ENCODE measurements around the gene GRPEL1.
A peak's percentile ranks its signal among the peaks of the same experiment; 100 is the strongest.

Gene GRPEL1

DNA sequence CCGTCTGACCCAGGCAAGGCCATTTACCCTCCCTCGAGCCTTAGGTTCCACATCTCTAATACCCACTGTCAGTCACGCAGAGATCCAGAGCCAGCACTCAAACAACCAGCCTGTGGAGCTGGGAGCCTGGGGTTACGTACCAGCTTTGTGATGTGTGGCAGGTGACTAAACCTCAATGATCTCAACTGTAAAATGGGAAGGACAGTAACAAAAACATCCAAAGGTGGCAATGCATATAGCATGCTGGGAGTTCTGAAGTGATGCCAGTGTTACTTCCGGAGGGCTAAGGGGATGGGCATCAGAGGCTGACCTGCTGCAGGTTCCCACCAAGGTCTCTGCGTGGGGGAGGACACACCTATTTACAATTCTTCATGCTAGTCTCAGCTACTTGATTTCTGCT lies 6.0 kb downstream of the GRPEL1 start:
- DNase-seq, result no peak

DNA sequence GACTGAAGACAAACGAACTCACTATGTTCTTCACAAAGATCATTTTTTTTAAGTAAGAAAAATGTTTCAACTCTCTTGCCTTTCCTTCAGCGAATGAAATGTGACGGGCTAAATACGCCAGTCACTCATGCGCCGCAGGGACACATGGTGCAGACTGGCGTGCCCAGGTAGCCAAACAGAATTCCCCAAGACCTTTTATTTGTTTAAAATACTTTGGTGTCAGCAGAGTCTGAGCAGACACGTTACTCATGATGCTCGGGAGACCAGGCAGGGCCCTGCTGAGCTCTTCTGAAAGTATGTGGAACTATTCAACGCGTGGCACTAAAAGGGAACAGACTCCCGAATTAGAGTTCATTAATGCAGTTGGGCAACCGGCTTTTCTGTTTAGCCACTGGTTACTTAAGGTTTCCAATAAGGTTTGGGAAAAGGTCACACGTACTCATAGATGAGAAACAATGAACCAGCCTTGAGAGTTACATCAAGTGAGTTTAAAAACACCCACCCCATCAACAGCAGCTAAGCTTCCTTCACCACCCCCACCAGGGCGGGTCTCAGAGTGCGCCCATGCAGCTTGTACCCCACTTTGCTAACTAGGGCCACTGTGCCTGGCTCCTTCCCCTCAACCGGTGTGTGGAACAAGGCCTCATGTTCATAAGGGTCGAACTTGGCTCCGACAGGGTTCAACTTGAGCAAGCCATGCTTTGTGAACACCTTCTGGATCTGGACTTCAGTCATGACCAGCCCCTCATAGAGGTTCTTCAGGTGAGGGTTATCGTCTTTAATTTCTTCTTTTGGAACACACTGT lies 7.3 kb downstream of the GRPEL1 start:
- DNase-seq, result no peak

DNA sequence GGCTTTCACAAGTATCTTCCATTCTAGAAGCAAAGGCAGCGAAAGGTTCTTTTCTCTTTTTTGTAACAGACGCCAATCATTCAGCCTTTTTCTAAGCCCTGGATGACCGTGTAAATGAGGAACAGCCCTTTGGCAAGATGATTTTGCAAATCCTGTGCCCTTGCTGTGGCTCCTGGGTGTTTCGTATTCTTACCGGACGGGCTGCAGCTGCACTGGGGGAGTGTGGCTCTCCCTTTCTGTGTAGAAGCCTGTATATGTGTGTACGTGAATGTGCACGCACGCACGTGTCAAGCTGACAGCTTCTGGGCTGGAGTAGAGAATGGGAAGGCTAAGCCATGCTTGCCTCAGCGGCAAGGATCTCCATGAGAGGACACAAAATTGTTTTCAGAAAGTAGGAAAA lies 8.2 kb downstream of the GRPEL1 start:
- DNase-seq, result no peak

DNA sequence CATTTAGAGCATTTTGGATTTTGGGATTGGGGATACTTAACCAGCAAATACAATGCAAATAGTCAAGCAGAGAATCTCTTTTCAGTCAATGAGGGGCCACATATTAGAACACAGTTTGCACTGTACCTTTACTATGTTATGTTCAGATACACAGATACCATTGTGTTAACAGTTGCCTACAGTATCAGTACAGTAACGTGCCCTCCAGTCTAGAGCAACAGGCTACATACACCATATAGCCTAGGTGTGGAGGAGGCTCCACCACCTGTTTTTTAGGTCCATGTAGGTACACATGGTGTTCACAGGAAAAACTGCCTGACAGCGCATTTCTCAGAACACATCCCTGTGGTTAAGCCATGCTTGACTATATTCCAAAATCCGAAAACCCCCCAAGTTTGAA lies 9.1 kb downstream of the GRPEL1 start:
- DNase-seq, result no peak

DNA sequence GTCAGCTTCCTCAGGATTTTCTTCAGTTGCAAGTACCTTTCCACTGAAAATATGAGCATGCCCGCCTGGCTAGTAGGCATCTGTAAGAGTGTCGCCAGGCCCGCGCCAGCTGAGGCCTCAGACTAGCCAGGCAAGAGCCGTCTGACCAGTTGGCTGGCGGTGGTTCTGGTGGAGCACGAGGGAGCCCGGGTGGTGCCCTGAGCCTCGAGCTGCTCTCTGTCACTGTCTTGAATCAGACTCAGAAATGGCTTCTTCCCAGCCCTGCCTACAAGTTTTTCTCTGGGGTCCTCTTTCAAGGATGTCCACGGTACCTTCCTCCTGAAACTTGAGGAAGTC lies 11.9 kb downstream of the GRPEL1 start:
- DNase-seq, result no peak

DNA sequence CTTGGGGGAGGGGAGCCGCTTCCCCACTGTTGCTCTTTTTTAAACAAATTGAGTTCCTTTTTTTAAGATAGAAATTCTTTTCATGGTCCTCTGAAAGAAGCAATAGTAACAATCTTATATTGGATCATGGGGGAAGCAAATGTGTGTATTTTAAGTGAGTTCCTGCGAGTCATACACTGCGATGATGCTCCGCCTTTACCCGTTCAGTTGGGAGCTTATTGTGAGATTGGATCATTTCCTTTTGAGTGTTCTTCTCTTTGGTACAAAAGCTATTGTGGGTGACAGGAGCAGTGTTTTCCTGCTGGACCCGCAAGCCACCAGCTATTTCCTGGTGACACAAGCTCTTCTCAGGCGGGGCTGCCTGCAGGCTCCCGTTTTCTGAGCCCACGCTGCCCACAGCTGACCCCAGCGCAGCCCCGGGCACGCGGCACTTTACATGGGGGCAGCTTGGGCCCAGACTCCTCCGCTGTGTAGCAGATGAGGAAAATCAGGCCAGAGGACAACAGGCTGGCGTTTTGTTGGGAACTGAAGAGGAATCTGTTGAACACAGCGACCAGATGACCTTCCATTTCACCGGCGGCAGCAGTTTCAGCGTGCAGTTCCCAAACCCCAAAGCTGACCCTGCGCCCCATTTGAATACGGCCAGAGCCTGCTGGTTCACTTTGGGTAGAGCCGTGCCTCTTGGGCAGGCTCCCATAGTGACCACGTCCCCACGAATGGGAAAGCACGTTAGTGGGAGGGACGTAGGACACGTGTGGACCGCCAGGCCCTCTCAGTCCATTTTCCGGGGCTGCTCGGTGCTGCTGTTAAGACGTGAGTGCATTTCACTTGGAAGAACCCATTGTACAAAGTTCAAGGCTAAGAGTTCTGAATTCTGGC lies 12.5 kb downstream of the GRPEL1 start:
- no peak for DNase-seq

DNA sequence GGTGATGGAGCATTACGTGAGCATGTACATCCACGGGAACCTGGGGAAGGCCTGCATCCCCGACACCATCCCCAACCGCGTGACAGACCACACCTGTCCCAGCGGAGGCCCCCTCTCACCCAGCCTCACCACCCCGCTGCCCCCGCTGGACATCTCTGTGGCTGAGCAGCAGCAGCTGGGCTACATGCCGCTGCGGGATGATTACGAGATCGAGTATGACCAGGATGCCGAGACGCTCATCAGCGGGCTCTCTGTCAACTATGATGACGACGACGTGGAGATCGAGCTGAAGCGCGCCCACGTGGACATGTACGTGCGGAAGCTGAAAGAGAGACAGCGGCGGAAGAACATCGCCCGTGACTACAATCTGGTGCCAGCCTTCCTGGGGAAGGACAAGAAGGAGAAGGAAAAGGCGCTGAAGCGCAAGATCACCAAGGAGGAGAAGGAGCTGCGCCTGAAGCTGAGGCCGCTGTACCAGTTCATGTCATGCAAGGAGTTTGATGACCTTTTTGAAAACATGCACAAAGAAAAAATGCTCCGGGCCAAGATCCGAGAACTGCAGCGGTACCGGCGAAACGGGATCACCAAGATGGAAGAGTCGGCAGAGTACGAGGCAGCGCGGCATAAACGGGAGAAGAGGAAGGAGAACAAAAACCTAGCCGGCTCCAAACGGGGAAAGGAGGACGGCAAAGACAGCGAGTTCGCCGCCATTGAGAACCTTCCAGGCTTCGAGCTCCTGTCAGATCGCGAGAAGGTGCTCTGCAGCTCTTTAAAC lies 13.6 kb downstream of the GRPEL1 start:
- no peak for DNase-seq

DNA sequence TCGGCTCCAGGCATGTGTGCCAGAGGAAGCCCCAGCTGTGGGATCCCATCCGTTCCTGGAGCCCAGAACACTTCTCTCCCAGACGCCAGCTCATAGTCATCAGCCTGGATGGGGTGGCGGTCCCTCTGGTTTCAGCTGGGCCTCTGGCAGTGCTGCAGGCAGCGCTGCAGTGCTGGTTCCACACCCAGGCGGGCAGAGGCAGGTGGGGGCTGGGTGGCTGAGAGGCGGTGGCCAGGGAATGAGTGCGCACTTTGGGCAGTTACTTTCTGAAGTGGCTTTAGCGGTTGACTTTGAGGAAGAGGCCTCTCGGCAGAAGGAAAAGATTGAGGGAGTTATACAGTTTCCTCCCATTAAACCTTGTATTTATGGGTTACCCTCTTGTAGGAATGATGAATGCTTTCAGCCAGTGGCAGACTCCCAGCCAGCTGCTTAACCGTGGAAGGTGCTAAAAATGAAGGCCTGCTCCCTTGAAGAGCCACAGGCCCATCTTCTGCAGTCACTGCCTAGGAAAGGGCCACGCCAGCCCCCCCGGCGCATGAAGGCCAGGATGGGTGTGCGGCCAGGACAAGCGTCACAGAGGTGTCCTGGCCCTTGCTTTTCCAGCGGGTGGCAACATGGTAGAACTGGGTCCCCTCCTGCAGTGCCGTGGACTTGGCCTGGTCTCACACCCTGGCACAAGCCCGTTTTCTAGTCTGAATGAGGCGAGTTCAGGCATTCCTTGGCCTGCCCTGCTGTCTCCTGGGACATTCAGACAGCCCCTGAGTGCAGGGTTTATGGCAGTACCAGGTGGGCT lies 14.7 kb downstream of the GRPEL1 start:
- peak; percentile 59 for DNase-seq

DNA sequence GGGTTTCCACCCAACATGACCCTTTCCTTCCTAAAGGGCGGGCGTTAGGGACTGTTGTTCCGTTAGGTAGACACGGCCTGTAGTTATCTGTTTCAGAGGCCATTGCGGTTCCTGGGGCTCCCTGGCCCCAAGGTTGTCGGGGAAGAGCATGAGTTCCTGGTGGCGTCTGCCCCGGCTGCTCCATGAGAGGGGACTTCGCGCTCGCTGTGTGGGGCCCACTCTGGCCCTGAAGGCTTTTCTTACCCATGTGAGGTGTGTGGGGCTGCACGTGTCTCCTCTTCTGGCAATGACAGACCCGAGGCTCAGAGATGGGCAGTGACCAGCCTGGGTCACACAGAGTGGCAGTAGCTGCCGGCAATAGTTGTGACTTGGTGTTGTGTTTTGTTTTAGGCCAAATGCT lies 15.6 kb downstream of the GRPEL1 start:
- no peak for DNase-seq

DNA sequence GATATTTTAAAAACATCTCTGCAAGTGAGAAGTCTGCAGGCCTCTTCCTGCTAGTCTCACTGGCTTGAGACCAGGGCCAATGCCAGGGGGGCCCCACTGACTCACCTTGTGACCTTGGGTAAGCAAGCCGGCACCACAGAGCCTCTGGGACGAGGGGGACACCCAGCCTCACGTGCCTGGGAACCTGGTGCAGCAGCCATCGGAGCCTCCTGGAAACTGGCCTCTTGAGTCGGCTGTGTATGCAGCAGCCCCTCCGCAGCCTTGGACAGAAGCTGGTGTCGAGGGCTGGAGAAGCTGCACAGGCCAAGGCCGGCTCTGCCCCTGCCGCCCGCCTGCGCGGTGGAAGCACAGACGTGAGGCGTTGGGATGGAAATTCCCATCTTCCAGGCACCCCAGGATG lies 16.0 kb downstream of the GRPEL1 start:
- no peak for DNase-seq

DNA sequence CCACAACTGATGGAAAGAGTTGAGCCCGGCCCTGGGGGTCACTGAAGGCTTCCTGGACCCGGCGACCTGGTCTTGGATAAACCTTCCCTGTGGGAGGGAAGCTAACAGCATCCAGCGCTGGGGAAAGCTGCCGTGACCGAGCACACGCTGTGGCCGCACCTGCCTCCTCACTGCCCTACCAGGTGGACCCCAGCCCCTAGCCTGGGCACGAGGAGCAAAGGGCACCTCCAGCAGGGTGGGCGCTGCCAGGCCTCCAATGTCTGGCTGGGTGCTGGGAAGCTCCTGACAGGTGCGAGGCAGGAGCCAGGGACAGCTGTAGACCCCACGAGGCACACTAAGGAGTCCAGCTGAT lies 16.7 kb downstream of the GRPEL1 start:
- DNase-seq, result no peak

DNA sequence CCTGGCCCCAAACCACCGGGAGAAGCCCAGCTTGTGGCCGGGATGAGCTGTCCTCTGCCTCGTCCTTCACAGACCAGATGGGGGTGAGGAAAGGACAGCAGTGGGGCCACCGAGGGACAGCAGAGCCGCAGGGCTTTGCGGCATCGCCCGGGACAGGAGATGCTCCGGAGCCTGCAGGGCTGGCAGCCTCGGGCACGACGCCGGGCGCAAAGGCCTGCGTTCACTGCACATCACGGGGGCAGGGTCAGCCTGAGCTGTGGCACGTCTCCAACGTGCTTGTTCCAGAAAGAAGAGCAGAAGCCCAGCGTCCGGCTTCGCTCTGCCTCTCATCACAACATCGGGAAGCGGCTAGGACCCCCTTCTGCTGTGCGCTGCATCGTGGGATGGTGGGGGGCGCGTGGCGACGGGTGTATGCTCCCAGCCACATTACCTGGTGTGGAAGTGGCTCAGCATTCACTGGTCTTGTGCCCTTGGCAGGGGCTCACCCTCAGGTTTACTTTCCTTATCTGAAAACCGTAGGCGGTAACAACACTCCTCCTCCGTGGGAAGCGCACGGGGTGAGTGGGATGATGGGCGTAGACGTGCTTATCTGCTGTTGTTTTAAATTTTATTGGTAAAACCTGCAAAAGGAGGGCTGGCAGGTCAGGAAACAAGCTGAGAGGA lies 17.3 kb downstream of the GRPEL1 start:
- DNase-seq, result no peak

DNA sequence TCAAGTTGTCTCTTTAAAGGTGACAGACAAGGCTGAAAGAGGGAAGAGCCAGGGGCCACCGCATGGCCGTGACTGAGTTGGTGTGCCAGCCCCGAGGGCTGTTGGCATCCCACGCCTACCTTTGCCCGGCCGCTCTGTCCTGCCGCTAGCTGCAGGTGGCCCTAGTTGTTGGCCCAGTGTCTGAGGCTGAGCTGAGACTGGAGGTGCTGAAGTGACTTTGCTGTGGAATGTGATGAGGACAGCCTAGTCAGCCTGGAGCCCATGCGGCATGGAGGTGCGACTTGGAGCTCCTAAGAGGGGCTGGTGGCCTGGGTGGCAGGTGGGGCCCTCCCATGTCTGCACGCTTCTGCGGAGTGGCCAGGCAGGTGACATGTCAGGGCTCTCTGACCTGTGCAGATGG lies 18.1 kb downstream of the GRPEL1 start:
- DNase-seq, result no peak

DNA sequence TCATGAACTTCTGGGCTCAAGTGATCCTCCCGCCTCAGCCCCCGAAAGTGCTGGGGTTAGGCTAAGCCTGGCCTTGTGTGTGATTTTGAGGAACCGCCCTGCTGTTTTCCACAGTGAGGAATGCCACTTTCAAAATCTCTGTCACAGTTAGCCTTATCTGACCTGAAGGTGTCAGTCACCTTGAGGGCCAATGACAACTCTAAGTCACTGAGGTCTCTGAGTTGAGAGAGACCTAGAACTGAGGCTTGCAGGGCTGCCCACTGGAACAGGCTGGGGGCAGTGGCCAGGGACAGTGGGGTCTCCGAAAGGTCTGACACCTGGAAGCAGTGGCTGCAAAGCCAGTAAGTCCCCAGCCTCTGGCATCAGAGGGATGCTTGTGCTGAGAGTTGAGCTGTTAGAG lies 18.6 kb downstream of the GRPEL1 start:
- DNase-seq, result no peak

DNA sequence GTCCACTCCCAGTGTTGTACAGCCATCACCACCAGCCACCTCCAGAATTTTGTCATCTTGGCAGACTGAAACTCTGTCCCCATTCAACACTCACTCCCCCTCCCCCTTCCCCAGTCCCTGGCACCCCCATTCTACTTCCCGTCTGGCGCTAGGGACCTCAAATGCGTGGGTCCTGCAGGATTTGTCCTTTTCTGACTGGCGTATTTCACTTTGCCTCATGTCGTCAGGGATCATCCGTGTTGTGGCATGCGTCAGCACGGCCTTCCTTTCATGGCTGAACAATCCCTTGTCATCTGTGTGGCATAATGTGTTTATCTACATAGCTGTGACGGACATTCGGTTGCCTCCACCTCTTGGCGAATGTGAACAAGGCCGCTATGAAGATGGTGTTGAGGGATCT lies 19.2 kb downstream of the GRPEL1 start:
- DNase-seq, result no peak

DNA sequence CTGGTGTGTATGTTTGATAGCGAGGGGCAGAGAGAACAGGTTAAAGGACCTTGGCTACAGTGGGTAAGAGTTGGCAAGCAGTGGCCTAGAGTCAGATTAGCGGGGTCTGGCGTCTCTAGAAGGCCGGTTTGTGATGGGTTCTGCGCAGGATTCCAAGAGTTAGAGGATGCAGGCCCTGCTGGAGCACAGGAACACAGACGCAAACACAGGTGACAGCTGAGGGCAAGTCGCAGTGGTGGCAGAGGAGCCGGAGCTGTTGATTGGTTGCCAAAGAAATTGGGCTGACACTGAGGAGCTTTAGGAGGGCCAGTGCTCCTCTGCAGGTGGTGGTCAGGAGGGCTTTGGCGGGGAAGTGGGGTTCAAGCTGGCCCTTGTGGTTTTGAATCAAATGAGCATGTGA lies 20.9 kb downstream of the GRPEL1 start:
- DNase-seq, result no peak

DNA sequence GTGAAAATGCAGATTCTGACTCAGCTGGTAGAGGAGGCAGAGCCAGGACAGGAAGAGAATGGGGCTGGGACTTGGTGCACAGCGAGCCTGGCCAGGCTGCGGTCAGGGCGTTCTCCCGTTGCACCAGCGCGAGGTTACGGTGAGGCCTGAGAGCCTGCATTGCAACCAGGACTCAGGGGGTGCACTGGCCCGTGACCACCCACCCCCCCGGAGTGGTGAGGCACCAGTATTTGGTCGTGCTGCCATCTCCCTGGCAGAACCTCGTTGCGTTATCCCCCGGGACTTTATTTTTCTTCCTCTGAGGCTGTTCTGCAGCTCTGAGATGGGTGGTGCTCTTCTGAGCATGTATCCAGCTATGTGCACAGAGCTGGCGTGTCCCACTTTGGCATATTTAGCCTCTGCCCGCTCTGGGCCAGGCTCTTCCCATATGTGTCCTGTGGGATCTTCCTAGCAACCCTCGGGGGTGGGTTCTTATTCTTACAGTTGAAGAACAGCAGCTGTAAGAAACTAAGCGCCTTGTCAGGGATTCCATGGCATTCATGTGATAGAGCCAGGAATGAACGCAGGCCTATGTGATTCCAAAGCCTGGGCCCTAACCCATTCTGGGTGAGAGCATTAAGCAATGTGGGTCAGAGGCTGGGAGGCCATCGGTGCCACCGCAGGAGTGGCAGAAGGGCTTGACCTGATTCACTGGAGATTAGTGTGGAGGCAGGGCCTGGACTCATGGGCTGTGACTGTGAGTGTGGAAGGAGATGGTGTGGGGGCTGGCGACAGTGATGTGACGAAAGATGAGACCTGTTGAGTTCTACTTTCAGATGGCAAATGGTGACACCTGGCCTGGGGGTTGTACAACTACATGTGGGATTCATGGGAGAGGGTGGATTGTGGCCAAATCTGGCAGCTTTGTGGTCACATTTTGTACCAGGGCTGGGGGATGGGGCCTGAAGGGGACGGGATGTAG lies 21.6 kb downstream of the GRPEL1 start:
- no peak for DNase-seq

DNA sequence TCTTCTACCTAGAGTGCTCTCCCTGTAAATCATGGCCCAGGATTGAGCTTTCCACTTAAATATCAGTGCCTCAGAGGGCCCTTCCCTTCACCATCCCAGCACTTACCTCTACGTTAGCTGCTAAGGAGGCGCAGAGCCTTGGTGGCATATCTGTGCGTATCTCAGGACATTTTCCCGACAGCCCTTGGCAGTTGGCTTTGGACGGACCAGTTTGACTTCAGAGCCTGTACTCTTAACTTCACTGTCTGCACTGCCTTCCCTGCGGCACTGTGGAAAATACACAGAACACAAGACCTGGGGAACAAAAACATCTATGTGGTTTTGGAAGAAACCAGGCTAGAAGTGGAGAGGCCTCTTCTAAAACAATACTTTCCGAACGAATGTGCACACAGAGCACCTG lies 22.3 kb downstream of the GRPEL1 start:
- DNase-seq, result no peak

DNA sequence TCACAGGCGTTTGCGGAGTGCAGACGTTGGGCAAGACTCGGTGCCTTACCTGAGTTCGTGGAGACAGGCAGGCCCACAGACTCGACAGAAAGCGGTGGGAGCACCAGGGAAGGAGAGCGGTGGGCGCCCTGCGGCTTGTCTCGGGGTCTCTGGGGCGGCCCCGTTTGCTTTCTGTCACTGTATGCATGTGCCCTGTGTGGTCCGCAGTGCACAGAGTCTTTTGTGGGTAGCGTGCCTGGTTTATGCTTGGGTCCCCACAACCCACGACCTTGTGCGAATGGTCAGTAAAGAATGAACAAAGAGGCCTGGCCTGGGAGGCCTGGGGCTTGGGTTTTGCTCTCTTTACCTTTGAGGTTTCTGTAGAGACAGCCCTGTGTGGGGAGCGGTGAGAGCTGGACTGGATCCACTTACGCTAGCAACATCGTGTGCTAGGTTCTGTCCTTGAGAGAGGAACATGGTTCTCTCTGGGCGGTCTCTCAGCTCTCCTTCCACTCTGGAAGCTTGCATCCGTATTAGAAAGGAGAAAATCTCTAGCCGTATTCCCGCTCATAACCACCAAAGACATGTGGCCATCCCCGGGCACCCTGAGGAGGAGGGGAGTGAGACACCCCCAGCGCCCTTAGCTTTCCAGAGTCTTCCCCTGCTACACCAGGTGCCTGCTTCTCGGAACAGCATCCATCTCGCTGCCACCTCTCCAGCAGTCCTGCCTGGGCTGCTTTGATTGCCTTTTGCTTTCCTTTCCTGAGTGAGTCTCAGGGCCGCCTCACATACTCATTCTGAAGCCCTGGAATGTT lies 23.5 kb downstream of the GRPEL1 start:
- no peak for DNase-seq

Measured in CD4-positive, alpha-beta T cell treated with Interleukin-15 for 1 hour (primary cell).